Astrocyte of the spinal cord (primary cell): Measurements from ENCODE around the gene BTBD9.
"Not testable (repeated sequence)": the region's sequence is repeated elsewhere in the genome, so short reads cannot be mapped to it uniquely, and the experiment has no call there.

Experiments
- DNase-seq: peaks from one replicate; pipeline ENCODE4 v3.0.0; 2011; ENCODE audit warnings: low read depth, low spot score
- H3K4me3 ChIP-seq: 2 replicates; pipeline ENCODE4 v1.5.1; 2011; ENCODE audit warnings: low read depth, mild to moderate bottlenecking, low read length, moderate library complexity
- in situ Hi-C: cut with HindIII; loops from 2 replicates; pipeline ENCODE4 v1.10.0; 2017; ENCODE audit warnings: low sequenced_read_pairs
- TF ChIP-seq, protein P1 (sequence below): IDR thresholded peaks from 2 replicates; pipeline ENCODE4 v1.5.1; 2012; ENCODE audit warnings: low read depth, mild to moderate bottlenecking, low read length, inconsistent platforms

BTBD9 gene

DNA sequence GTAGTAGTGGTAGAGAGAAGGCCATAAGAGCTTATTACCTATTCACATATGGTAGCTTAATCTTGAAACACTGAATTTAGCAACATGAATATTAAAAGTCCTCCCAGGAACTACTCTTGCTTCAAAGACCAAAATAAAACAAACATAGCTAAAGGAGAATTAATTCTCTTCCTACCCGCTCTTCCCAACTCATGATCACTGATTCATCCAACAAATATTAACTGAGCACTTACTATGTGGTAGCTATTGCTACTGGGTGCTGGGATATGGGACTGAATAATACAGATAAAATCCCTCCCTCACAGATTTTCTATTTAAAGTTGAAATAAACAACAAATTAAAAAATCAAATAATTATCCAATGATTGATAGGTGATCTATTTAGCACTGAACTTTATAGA, 287.1 kb downstream of the BTBD9 start:
- no peak for DNase-seq
- in situ Hi-C loops, result no loop called here
- no peak overlapping the region for H3K4me3 ChIP-seq
- TF ChIP-seq, protein P1, sequence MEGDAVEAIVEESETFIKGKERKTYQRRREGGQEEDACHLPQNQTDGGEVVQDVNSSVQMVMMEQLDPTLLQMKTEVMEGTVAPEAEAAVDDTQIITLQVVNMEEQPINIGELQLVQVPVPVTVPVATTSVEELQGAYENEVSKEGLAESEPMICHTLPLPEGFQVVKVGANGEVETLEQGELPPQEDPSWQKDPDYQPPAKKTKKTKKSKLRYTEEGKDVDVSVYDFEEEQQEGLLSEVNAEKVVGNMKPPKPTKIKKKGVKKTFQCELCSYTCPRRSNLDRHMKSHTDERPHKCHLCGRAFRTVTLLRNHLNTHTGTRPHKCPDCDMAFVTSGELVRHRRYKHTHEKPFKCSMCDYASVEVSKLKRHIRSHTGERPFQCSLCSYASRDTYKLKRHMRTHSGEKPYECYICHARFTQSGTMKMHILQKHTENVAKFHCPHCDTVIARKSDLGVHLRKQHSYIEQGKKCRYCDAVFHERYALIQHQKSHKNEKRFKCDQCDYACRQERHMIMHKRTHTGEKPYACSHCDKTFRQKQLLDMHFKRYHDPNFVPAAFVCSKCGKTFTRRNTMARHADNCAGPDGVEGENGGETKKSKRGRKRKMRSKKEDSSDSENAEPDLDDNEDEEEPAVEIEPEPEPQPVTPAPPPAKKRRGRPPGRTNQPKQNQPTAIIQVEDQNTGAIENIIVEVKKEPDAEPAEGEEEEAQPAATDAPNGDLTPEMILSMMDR, result no peak

DNA sequence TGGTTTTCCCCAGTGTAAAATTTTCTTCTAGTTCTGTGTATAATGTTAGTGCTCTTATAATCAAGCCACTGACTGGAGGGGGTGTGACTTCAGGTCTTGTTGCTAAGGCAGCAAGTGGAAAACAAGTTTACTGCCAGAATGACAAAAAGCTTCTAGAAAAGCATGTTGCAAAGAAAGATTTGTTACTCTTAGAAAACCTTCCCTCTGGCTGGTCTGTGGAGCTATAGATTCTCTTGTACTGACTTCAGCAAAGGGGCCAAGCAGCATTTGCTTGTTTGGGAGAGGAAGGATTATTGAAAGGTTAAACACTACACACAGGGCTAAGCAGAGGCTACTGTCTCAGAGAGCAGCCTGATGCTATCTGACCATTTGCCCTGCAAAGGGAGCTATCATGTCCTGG, 288.8 kb downstream of the BTBD9 start:
- TF ChIP-seq, protein P1, result no peak
- in situ Hi-C loops, result no loop called here
- no peak overlapping the region for H3K4me3 ChIP-seq
- DNase-seq, result peak; percentile 73

DNA sequence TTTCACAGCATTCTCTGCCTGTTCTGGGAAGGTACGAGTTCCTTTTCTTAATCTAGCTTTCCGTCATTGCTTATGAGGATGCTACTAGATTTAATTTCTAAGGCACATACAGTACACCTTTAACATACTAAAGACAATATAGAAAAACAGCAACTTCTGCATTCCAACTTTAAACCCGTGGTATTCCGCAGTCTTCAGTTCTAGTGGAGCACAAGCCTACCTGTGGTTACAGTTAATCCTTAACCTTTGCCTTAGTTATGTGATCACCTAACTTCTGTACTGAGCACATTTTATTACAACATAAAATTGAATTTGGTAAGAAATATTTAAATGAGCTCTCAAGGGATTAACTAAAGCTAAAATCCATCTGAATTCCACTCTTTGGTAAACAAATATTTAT, 289.5 kb downstream of the BTBD9 start:
- DNase-seq, result no peak
- no peak overlapping the region for H3K4me3 ChIP-seq
- TF ChIP-seq, protein P1, result no peak
- in situ Hi-C loops, result no loop called here

DNA sequence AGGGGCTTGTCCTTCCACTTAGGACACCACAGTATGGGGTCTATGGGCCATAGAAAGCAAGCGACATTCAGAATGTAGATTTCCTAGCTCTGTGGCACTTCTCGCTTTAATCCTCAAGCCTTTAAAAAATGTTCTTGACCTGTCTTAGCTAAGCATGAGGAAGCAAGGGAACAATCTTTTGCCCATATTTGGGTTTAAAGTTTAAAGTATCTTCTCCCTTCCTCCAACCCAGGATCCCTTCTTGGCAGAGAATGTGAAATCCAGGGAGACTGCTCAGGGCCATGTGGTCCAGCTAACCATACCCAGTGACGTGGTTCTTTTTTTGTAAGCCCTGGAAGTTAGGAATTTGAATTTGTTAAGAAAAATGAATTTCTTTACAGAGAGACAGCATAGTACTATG, 289.9 kb downstream of the BTBD9 start:
- TF ChIP-seq, protein P1, result no peak
- DNase-seq, result peak; percentile 80
- H3K4me3 ChIP-seq, result no peak overlapping the region
- in situ Hi-C loops, result no loop called here

DNA sequence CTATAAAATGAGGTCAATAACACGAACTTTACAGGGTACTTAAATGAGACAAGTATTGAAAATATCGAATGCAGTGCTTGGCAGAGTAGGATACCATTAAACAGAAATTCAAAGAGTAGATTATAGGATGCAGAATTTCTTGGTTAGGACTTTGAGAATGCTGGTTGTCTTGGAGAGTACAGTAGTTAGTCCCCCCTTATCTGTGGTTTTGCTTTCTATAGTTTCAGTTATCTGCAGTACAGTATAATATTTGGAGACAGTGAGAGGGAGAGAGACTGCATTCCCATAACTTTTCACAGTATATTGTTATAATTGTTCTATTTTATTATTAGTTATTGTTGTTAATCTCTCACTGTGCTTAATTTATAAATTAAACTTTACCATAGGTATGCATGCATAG, 290.5 kb downstream of the BTBD9 start:
- TF ChIP-seq, protein P1, result no peak
- in situ Hi-C loops, result no loop called here
- DNase-seq, result no peak
- H3K4me3 ChIP-seq, result no peak overlapping the region

DNA sequence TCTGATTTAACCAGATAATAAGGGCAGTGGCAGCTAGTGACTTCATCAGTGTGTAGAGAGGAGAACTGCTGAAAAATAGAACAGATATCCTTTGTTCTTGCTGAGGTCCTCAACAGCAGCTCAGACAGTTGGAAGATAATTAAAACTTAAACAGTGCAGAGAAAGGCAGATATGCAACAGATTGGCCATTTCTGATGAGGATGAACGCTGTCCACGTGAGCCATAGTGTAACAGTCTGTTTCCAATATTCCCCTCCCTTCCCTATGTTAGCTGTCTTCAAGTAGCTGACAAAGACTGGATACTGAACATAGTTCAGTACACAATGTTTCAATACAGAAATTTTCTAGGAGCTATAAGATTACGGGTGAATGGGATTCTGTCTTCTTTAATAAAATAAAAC, 291.4 kb downstream of the BTBD9 start:
- no peak for DNase-seq
- no peak overlapping the region for H3K4me3 ChIP-seq
- in situ Hi-C loops, result no loop called here
- TF ChIP-seq, protein P1, result no peak

DNA sequence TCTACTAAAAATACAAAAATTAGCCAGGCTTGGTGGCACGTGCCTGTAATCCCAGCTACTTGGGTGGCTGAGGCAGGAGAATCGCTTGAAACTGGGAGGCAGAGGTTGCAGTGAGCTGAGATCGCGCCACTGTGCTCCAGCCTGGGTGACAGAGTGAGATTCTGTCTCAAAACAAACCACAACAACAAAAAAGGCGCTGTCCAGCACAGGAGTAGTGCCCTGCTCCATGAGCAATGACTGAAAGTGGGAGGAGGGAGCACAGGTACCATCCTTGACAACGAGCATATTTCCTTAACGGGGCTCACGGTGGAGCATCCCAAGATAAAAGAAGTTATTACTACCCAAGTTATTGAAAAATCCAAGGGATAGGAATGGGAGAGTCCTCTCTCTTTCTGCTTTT, 291.9 kb downstream of the BTBD9 start:
- DNase-seq, H3K4me3 ChIP-seq, in situ Hi-C loops: not testable (repeated sequence)
